GM19043 (cell line): ENCODE data around the gene RELN.

Experiments
- ATAC-seq: cut with Tn5 transposase; IDR thresholded peaks from one replicate; pipeline ENCODE4 v1.9.1; 2021; ENCODE audit warnings: low read depth; ENCODE audit not compliant: unreplicated experiment

The RELN gene

GRCh38 chr7:103656221-103656620, 333.2 kb downstream of the RELN start:
- no peak for ATAC-seq

- no peak for ATAC-seq
These were observed 337.7 kb downstream of the RELN start for GRCh38 chr7:103651593-103652377.

- ATAC-seq, result no peak
These were observed 340.4 kb downstream of the RELN start for GRCh38 chr7:103649052-103649451.

- ATAC-seq, result no peak
These were observed 341.3 kb downstream of the RELN start for GRCh38 chr7:103648135-103648534.

- ATAC-seq, result no peak
These were observed 345.1 kb downstream of the RELN start for GRCh38 chr7:103644319-103644718.

GRCh38 chr7:103640031-103640779, 349.3 kb downstream of the RELN start:
- no peak for ATAC-seq

- ATAC-seq, result no peak
These were observed 351.7 kb downstream of the RELN start for GRCh38 chr7:103637726-103638125.

GRCh38 chr7:103637094-103637493, 352.4 kb downstream of the RELN start:
- ATAC-seq, result no peak

GRCh38 chr7:103636153-103636552, 353.3 kb downstream of the RELN start:
- no peak for ATAC-seq

GRCh38 chr7:103632972-103633371, 356.5 kb downstream of the RELN start:
- no peak for ATAC-seq

GRCh38 chr7:103632005-103632639, 357.3 kb downstream of the RELN start:
- ATAC-seq, result no peak

GRCh38 chr7:103630318-103630717, 359.1 kb downstream of the RELN start:
- no peak for ATAC-seq

- ATAC-seq, result no peak
These were observed 360.7 kb downstream of the RELN start for GRCh38 chr7:103628742-103629141.

- no peak for ATAC-seq
These were observed 362.7 kb downstream of the RELN start for GRCh38 chr7:103626776-103627175.

- no peak for ATAC-seq
These were observed 367.2 kb downstream of the RELN start for GRCh38 chr7:103622274-103622673.

GRCh38 chr7:103613655-103614642, 375.5 kb downstream of the RELN start:
- no peak for ATAC-seq

GRCh38 chr7:103609778-103610177, 379.7 kb downstream of the RELN start:
- no peak for ATAC-seq

- ATAC-seq, result no peak
These were observed 383.8 kb downstream of the RELN start for GRCh38 chr7:103605640-103606039.

GRCh38 chr7:103598326-103598905, 391.0 kb downstream of the RELN start:
- ATAC-seq, result no peak

- ATAC-seq, result no peak
These were observed 391.9 kb downstream of the RELN start for GRCh38 chr7:103597606-103598005.
